Osteocyte (in vitro differentiated cells): ENCODE measurements around the gene IDH2. TPM values are rescaled to one million over a fixed set of nuclear protein-coding genes. Genes with fewer than 3 reads are reported as not detected.
A peak's percentile ranks its signal among the peaks of the same experiment; 100 is the strongest.
"Not testable (repeated sequence)": the region's sequence is repeated elsewhere in the genome, so short reads cannot be mapped to it uniquely, and the experiment has no call there.

Source experiments
- DNase-seq: peaks from one replicate; pipeline ENCODE4 v3.0.0; 2021; ENCODE audit warnings: mixed read lengths; ENCODE audit not compliant: unreplicated experiment; ENCODE audit errors: extremely low spot score
- H3K27ac Mint-ChIP-seq: one replicate; pipeline ENCODE4 v1.8.0; 2021; ENCODE audit warnings: mild to moderate bottlenecking, mixed read lengths; ENCODE audit not compliant: unreplicated experiment
- H3K27me3 Mint-ChIP-seq: one replicate; pipeline ENCODE4 v1.8.0; 2021; ENCODE audit warnings: mixed read lengths; ENCODE audit not compliant: unreplicated experiment
- H3K36me3 Mint-ChIP-seq: one replicate; pipeline ENCODE4 v1.8.0; 2021; ENCODE audit warnings: mixed read lengths; ENCODE audit not compliant: unreplicated experiment
- H3K4me1 Mint-ChIP-seq: one replicate; pipeline ENCODE4 v1.8.0; 2021; ENCODE audit warnings: mixed read lengths; ENCODE audit not compliant: unreplicated experiment
- H3K4me3 Mint-ChIP-seq: one replicate; pipeline ENCODE4 v1.8.0; 2021; ENCODE audit warnings: mild to moderate bottlenecking, moderate library complexity, mixed read lengths; ENCODE audit not compliant: unreplicated experiment
- H3K9me3 Mint-ChIP-seq: one replicate; pipeline ENCODE4 v1.8.0; 2021; ENCODE audit warnings: mixed read lengths; ENCODE audit not compliant: unreplicated experiment
- total RNA-seq: library from RNA; stranded (reverse); gene quantifications from 2 replicates; pipeline ENCODE4 v1.2.1, GENCODE V29; 2021
- TF ChIP-seq, protein P1 (sequence below): fragments of 200-600 bp; sonication (generic); IDR thresholded peaks from 2 replicates; pipeline ENCODE4 v1.5.0; 2021; ENCODE audit warnings: antibody characterized with exemption, mild to moderate bottlenecking, moderate library complexity

The IDH2 gene
- total RNA-seq, 1 donor from 2014 or later = 93.0 TPM

DNA sequence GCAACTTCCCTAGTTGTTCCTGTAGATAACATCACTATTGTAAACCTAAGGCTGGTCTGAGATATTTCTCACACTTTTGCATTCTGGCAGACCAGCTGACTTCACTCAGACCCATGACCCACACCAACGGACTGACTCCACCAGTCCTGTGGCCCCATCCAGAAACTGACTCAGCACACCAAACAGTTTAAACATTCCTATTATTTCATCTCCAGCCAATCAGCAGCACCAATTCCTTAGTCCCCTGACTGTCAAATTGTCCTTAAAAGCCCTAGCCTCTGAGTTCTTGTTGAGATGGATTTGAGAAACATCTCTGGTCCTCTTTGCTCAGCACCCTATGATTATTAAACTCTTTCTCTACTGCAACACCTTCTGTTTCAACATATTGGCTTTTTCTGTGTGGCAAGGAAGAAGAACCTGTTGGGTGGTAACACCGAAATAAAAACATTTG, 12.2 kb upstream of the IDH2 start:
- TF ChIP-seq, protein P1, sequence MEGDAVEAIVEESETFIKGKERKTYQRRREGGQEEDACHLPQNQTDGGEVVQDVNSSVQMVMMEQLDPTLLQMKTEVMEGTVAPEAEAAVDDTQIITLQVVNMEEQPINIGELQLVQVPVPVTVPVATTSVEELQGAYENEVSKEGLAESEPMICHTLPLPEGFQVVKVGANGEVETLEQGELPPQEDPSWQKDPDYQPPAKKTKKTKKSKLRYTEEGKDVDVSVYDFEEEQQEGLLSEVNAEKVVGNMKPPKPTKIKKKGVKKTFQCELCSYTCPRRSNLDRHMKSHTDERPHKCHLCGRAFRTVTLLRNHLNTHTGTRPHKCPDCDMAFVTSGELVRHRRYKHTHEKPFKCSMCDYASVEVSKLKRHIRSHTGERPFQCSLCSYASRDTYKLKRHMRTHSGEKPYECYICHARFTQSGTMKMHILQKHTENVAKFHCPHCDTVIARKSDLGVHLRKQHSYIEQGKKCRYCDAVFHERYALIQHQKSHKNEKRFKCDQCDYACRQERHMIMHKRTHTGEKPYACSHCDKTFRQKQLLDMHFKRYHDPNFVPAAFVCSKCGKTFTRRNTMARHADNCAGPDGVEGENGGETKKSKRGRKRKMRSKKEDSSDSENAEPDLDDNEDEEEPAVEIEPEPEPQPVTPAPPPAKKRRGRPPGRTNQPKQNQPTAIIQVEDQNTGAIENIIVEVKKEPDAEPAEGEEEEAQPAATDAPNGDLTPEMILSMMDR = no peak
- Mint-ChIP-seq H3K4me1 (no peaks in the 10 kb centered on the region), H3K27me3 (peaks cover 9% of the 10 kb centered on the region), H3K27ac (no peak overlapping the region), H3K36me3 (no peaks in the 10 kb centered on the region), H3K4me3 (no peak overlapping the region), H3K9me3 (peaks cover 10% of the 10 kb centered on the region)
- no peak for DNase-seq

DNA sequence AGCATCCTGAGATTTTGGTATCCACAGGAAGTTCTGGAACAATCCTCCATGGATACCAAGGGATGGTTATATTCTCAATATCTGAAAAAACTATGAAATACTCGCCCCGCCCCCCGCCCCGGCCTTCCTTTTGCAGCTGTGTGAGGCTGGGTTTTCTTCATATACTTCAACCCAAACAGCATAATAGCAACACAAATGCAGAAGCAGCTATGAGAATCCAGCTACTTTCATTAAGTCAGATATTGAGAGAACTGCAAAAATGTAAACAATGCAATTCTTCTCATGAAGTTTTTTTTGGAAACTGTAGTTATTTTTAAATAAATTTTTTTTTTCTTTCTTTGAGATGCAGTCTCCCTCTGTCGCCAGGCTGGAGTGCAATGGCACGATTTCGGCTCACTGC, 10.9 kb upstream of the IDH2 start:
- no peaks in the 10 kb centered on the region for H3K36me3 Mint-ChIP-seq

DNA sequence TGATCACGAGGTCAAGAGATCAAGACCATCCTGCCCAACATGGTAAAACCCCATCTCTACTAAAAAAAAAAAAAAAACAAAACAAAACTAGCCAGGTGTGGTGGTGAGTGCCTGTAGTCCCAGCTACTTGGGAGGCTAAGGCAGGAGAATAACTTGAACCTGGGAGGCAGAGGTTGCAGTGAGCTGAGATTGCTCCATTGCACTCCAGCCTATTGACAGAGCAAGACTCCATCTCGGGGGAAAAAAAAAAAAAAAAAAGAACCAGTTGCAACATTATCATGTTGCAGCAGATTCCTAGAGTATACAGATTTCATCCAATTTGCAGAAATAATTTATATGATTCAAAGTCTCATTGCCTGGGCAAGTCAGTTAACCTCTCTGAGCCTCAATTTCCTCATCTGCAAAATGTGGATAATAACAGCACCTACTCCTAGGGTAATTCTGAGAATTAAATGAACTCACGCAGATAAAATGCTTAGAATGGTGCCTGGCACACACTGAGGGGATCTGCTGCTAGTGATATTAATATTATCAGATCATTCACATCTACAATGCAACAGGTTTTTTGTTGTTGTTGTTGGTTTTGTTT, 7.0 kb upstream of the IDH2 start:
- peaks cover 13% of the 10 kb centered on the region for H3K4me1 Mint-ChIP-seq
- not testable (repeated sequence) for H3K36me3 Mint-ChIP-seq, H3K4me3 Mint-ChIP-seq, DNase-seq, H3K27me3 Mint-ChIP-seq, H3K9me3 Mint-ChIP-seq, H3K27ac Mint-ChIP-seq

More for the DNA sequence above, 10.9 kb upstream of the IDH2 start:
- TF ChIP-seq, protein P1 = no peak
- DNase-seq = no peak
- H3K4me3 Mint-ChIP-seq = no peak overlapping the region
- H3K27me3 Mint-ChIP-seq = no peaks in the 10 kb centered on the region
- H3K4me1 Mint-ChIP-seq = no peaks in the 10 kb centered on the region
- H3K27ac Mint-ChIP-seq = no peak overlapping the region
- H3K9me3 Mint-ChIP-seq = peaks cover 10% of the 10 kb centered on the region

DNA sequence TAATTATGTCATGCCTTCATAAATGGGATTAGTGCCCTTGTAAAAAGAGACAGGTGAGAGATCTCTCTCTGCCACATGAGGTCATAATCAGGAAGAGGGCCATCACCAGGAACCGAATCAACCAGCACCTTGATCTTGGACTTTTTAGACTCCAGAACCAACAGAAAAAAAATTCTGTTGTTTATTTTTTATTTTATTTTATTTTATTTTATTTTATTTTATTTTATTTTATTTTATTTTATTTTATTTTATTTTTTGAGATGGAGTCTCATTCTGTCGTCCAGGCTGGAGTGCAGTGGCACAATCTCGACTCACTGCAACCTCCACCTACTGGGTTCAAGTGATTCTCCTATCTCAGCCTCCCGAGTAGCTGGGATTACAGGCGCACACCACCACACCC, 5.8 kb upstream of the IDH2 start:
- not testable (repeated sequence) for H3K27ac Mint-ChIP-seq, H3K36me3 Mint-ChIP-seq, DNase-seq, H3K9me3 Mint-ChIP-seq, H3K27me3 Mint-ChIP-seq, H3K4me3 Mint-ChIP-seq
- peaks cover 17% of the 10 kb centered on the region for H3K4me1 Mint-ChIP-seq

DNA sequence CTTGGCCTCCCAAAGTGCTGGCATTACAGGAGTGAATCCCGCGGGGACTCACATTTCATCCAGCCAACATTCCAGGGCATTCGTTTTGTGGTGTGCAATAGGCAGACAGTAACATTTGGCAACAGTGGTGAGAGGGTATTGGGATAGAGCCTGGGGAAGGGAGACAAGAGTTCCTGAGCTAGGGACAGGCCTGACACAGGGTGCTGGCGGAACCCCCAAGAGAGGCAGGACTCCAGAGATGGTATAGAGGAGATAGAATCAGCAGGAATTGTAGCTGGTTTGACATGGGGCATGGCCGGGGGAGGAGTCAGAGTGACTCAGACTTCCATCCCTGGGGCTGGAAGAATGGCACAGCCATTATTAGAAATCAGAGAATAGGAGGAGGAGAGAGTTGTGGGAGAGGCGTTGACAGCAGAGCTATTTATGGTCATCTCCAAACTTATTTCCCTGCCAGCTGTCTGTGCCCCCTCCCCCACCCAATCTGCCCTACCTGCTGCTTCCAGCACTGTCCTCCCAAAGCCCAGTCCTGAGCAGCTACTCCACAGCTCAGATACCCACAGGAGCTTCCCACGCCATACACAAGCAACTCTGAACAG, 4.4 kb upstream of the IDH2 start:
- Mint-ChIP-seq H3K4me3 (no peak overlapping the region), H3K4me1 (peaks cover 20% of the 10 kb centered on the region), H3K27ac (peak overlapping the region; percentile 64), H3K27me3 (no peaks in the 10 kb centered on the region), H3K9me3 (no peaks in the 10 kb centered on the region), H3K36me3 (no peaks in the 10 kb centered on the region)
- no peak for DNase-seq
- TF ChIP-seq, protein P1 = no peak

DNA sequence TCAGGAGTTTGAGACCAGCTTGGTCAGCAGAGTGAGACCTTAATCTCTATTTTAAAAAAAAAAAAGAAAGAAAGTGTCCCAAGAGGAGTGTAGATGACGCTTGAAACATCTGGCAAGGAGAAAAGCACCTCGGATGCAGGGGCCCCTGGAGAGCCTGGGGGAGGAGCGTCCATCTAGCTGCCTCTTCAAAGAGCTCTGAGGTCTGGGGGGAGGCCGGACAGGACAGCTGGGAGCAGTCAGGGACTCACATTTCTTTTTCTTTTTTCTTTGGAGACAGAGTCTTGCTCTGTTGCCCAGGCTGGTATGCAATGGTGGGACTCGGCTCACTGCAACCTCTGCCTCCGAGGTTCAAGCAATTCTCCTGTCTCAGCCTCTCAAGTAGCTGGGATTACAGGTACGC, 3.3 kb upstream of the IDH2 start:
- TF ChIP-seq, protein P1 = no peak
- no peak overlapping the region for H3K4me3 Mint-ChIP-seq
- H3K9me3 Mint-ChIP-seq = no peaks in the 10 kb centered on the region
- no peak for DNase-seq
- H3K4me1 Mint-ChIP-seq = peaks cover 31% of the 10 kb centered on the region
- H3K27me3 Mint-ChIP-seq = no peaks in the 10 kb centered on the region
- H3K27ac Mint-ChIP-seq = no peak overlapping the region
- H3K36me3 Mint-ChIP-seq = no peaks in the 10 kb centered on the region
